ENCODE data around the gene SLC3A2.

SLC3A2 gene

DNA sequence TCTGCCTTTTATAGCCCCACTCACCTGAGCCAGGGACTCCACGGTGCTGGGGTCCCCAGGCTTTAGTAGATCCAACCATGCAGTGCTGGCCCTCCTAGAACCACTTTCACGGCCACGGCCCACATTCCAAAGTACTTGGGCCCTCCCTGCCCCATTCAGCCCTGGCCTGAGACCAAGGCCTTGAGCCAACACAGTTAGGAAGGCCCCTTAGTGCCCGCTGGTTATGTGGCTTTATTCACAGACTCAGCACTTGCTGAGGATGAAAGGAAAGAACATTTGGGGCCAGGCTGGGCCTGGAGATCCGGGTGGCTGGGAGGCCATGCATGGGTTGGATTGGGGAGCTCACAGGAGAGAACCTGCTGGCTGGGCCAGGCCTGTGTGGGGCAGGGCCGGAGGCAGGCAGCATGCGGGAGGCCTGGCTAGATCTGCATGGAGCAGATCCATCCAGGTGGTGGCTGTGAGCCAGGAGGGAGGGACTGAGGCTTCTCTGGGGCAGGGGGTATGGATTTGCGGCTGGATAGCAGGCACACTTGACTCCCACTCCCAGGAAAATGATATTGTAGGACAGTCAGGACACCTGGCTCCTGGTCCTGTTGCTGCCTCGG lies 27.9 kb downstream of the SLC3A2 start:
- Histone ChIP-seq H3K4me1 (ENCODE audit: control insufficient read depth, low read depth, low read length) (peaks cover 17% of the 10 kb centered on the region), H3K4me3 (ENCODE audit: low read length) (no peak overlapping the region), H3K9ac (ENCODE audit: low read length) (no peak overlapping the region), H3K27ac (ENCODE audit: low read length) (no peak overlapping the region), H3K9me3 (ENCODE audit: control insufficient read depth, low read depth, low read length) (no peaks in the 10 kb centered on the region), H3K27me3 (ENCODE audit: control insufficient read depth, insufficient read depth, low read length) (peaks cover 8% of the 10 kb centered on the region), H3K36me3 (ENCODE audit: control insufficient read depth, low read depth, low read length) (no peaks in the 10 kb centered on the region)

DNA sequence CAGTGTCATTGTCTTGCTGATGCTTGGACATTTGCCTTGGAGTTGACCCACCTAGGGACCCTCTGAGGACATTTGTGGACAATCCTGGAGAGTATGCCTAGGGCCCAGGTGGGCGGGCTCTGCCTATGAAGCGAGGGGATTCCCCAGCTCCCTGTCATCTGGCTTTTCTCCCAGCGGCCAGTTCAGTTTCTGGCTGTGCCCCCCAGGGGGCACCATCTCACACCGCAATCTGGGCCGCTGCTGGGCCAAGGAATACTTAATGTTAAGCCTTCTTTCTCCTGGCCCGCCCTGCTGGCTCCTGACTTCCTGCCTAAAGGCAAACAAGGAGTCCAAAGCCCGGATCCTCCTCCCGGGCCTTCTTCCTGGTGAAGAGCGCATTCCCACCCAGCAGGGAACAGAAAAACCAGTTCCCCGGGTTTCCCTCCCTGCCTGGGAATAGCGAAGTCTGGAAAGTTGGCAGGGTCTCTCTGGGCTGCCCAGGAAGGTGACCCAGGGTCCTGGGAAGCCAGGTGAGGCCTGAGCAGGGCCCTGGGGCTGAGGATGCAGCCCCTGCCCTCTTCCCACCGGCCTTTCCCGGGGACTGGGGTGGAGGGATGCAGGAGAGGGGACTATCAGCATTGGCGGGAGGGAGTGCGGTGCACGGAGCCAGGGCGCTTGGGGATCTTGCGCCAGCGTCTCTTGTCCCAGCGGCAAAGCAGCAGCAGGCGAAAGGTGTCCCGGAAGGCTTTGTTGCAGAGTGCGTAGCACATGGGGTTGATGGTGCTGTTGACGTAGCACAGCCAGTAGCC lies 28.6 kb downstream of the SLC3A2 start:
- peak overlapping the region; percentile 34 for H3K9ac ChIP-seq (ENCODE audit: low read length)
- no peaks in the 10 kb centered on the region for H3K36me3 ChIP-seq (ENCODE audit: control insufficient read depth, low read depth, low read length)
- H3K27ac ChIP-seq (ENCODE audit: low read length), result peak overlapping the region; percentile 43
- peaks cover 17% of the 10 kb centered on the region for H3K4me1 ChIP-seq (ENCODE audit: control insufficient read depth, low read depth, low read length)
- H3K27me3 ChIP-seq (ENCODE audit: control insufficient read depth, insufficient read depth, low read length), result peaks cover 8% of the 10 kb centered on the region
- H3K9me3 ChIP-seq (ENCODE audit: control insufficient read depth, low read depth, low read length), result no peaks in the 10 kb centered on the region
- peak overlapping the region; percentile 26 for H3K4me3 ChIP-seq (ENCODE audit: low read length)

DNA sequence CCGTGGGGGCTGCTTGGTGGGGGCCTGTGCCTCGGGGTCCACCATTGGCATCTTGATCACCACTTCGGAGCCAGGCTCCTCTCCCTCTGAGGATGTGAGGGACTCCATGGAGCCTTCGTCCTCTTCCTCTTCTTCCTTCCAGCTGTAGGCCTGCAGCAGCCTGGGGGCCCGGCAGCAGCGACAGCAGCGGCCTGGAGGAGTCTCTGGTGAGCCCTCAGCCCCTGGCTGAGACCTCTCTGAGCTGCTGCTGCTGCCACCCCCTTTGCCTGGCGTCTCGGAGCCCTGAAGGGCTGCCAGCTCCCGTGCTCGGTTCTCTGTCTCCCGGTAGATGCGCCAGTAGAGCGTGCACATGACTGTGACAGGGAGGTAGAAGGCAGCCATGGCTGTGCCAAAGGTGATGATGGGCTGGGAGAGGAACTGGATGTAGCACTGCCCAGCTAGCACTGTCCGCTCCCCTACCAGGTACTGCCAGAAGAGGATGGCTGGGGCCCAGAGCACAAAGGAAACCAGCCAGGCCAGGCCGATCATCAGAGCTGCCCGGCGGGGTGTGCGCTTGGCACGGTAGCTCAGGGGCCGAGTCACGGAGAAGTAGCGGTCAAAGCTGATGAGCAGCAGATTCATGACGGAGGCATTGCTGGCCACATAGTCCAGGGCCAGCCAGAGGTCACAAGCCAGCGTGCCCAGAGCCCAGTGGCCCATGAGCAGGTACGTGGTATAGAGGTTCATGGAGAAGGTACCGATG lies 29.6 kb downstream of the SLC3A2 start:
- H3K4me3 ChIP-seq (ENCODE audit: low read length), result no peak overlapping the region
- peaks cover 8% of the 10 kb centered on the region for H3K27me3 ChIP-seq (ENCODE audit: control insufficient read depth, insufficient read depth, low read length)
- H3K36me3 ChIP-seq (ENCODE audit: control insufficient read depth, low read depth, low read length), result no peaks in the 10 kb centered on the region
- H3K9me3 ChIP-seq (ENCODE audit: control insufficient read depth, low read depth, low read length), result no peaks in the 10 kb centered on the region
- no peak overlapping the region for H3K27ac ChIP-seq (ENCODE audit: low read length)
- no peak overlapping the region for H3K9ac ChIP-seq (ENCODE audit: low read length)
- peaks cover 17% of the 10 kb centered on the region for H3K4me1 ChIP-seq (ENCODE audit: control insufficient read depth, low read depth, low read length)

DNA sequence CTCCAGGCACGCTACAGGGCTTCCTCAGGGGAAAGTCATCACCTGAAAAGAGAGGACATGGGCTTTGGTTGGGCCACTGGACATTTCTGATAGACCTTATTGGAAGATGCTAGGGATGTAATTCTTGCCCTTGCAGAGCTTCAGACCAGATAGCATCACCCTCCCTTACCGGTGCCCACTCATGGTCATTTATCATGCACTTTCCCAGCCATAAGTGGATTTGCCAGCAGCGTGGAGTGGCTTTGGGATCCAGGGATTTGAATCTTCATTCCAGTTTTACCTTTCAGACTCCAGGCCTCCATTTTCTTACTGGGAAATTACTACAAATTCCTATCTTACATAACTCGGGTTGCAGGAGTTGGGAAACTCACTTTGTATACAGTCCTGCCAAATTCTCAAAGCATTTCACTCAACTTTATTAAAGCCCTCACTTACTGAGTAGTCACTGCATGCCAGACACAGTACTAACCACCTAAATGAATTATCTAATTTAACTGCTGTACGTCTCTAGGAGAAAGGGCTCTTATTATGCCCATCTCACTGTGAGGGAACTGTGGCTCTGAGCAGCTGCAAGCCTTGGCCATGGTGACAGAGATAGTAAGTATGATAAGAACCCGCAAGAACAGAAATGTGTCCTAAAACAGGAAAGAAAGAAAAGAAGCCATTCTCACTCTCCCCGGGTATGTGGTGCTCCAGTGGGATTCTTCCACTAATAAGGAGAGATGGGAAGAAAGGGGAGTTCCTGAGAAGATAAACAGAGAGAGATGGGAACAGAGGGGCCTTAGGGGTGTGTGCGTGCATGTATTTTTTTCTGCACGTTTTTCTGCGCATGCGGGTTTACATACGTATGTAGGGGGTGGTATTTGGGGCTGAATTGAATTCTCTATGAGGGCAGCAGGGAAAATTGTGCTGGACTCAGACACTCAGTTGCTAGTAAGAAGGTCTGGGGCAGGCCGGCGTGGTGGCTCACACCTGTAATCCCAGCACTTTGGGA lies 30.7 kb downstream of the SLC3A2 start:
- H3K4me3 ChIP-seq (ENCODE audit: low read length), result no peak overlapping the region
- no peaks in the 10 kb centered on the region for H3K9me3 ChIP-seq (ENCODE audit: control insufficient read depth, low read depth, low read length)
- peaks cover 14% of the 10 kb centered on the region for H3K4me1 ChIP-seq (ENCODE audit: control insufficient read depth, low read depth, low read length)
- peaks cover 7% of the 10 kb centered on the region for H3K27me3 ChIP-seq (ENCODE audit: control insufficient read depth, insufficient read depth, low read length)
- no peak overlapping the region for H3K9ac ChIP-seq (ENCODE audit: low read length)
- no peak overlapping the region for H3K27ac ChIP-seq (ENCODE audit: low read length)
- no peaks in the 10 kb centered on the region for H3K36me3 ChIP-seq (ENCODE audit: control insufficient read depth, low read depth, low read length)

DNA sequence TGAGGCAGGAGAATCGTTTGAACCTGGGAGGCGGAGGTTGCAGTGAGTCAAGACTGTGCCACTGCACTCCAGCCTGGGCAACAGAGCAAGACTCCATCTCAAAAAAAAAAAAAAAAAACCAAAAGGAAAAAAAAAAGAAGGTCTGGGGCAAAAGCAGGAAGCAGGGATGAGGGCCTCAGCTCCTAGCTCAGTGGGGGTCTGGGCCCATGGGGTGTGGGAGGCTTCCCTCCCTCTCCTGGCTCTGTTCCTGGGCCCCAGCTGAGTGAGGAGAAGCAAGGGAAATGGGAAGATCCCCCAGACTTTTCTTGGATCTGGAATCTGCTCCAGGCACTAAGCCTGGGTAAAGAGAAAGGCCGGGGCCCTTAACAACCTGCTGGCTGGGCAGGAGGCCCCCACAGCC lies 31.6 kb downstream of the SLC3A2 start:
- Histone ChIP-seq H3K9me3 (ENCODE audit: control insufficient read depth, low read depth, low read length) (no peaks in the 10 kb centered on the region), H3K36me3 (ENCODE audit: control insufficient read depth, low read depth, low read length) (no peaks in the 10 kb centered on the region), H3K4me1 (ENCODE audit: control insufficient read depth, low read depth, low read length) (peaks cover 13% of the 10 kb centered on the region), H3K9ac (ENCODE audit: low read length) (no peak overlapping the region), H3K4me3 (ENCODE audit: low read length) (no peak overlapping the region), H3K27ac (ENCODE audit: low read length) (no peak overlapping the region), H3K27me3 (ENCODE audit: control insufficient read depth, insufficient read depth, low read length) (no peaks in the 10 kb centered on the region)

DNA sequence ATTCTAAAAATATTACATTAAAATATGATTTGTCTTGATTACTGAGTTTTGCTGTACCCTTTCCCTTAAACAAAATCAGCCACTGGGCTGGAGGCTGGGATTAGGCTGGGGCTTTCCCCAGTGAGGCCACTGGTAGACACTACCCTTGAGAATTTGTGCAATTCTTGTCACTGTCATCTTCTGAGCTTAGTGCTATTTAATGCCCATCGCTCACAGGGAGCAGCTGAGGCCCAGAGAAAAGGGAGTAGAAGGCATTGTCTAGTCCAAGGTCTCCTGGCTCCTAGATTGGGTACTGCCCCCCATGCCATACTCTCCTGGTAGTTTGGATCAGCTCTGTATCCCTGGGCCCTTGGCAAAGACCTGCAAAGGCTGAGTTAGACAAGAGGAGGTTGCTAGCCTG lies 33.7 kb downstream of the SLC3A2 start:
- Histone ChIP-seq H3K4me1 (ENCODE audit: control insufficient read depth, low read depth, low read length) (peaks cover 5% of the 10 kb centered on the region), H3K9ac (ENCODE audit: low read length) (no peak overlapping the region), H3K27me3 (ENCODE audit: control insufficient read depth, insufficient read depth, low read length) (no peaks in the 10 kb centered on the region), H3K27ac (ENCODE audit: low read length) (no peak overlapping the region), H3K9me3 (ENCODE audit: control insufficient read depth, low read depth, low read length) (no peaks in the 10 kb centered on the region), H3K36me3 (ENCODE audit: control insufficient read depth, low read depth, low read length) (no peaks in the 10 kb centered on the region), H3K4me3 (ENCODE audit: low read length) (no peak overlapping the region)

DNA sequence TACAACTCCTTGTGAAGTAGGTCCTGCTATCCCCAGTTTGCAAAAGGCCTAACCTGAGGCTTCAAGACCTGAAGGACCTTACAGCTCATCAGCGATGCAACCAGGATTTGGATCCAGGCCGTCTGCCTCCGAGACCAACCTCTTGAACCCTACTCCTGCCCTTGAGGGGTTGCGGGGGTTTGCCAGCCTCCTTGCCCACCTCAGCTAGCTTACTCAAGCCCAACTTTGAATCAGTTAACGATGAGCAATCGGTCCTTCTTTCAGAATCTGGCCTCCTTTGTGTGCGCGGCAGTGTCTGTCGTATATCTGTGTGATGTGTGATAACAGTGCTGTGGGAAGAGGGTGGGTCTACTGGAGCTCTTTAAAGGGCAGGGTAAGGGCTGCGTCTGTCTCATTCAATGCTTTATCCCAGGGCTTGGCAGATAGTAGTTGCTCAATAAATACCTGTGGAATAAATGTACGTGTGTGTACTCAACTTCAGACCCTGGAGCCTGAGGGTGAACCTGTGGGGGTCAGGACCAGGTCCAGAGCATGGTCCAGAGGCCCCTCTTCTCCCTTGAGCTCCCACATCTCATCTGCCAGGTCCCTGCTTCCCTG lies 37.3 kb downstream of the SLC3A2 start:
- Histone ChIP-seq H3K36me3 (ENCODE audit: control insufficient read depth, low read depth, low read length) (no peaks in the 10 kb centered on the region), H3K9ac (ENCODE audit: low read length) (no peak overlapping the region), H3K27me3 (ENCODE audit: control insufficient read depth, insufficient read depth, low read length) (peaks cover 12% of the 10 kb centered on the region), H3K9me3 (ENCODE audit: control insufficient read depth, low read depth, low read length) (no peaks in the 10 kb centered on the region), H3K27ac (ENCODE audit: low read length) (no peak overlapping the region), H3K4me3 (ENCODE audit: low read length) (no peak overlapping the region), H3K4me1 (ENCODE audit: control insufficient read depth, low read depth, low read length) (no peaks in the 10 kb centered on the region)

DNA sequence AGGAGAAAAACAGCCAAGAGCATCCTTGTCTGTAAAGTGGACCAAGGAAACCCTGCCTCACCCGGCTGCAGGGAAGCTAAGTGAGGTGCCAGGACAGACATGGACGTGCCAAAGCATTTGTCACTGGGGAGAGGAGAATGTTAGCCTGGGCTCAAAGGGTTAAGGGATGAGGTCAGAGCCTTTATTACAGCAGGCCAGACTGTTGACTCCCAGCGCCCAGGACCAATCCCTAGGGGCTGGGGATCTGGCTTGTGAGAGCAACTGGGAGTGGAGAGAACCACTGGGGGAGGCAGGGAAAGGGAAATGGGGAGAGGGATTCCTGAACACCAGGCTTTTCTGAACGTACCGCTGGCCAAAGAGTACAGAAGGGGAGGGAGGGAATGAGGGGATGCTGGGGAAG lies 37.8 kb downstream of the SLC3A2 start:
- H3K4me1 ChIP-seq (ENCODE audit: control insufficient read depth, low read depth, low read length), result peaks cover 2% of the 10 kb centered on the region
- no peaks in the 10 kb centered on the region for H3K9me3 ChIP-seq (ENCODE audit: control insufficient read depth, low read depth, low read length)
- no peak overlapping the region for H3K4me3 ChIP-seq (ENCODE audit: low read length)
- H3K9ac ChIP-seq (ENCODE audit: low read length), result no peak overlapping the region
- H3K27ac ChIP-seq (ENCODE audit: low read length), result no peak overlapping the region
- H3K36me3 ChIP-seq (ENCODE audit: control insufficient read depth, low read depth, low read length), result no peaks in the 10 kb centered on the region
- peaks cover 17% of the 10 kb centered on the region for H3K27me3 ChIP-seq (ENCODE audit: control insufficient read depth, insufficient read depth, low read length)

DNA sequence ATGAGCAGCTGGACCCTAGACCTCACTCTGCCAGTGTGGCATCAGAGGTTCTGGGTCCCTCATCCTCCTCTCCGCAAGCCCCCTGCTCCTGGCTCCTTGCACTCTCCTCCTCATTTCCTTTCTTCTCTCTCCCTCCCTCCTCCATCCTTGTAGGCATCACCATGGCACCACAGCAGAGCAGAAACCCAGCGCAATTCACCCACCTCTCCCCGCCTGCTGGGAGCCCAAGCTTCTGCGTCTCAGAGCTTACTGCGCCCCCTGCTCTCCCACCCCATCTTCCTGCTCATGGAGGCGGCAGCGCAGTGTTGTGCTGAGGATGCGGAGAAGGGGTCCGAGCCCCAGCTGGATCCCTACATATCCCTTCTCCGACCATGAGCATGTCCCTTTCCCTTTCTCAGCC lies 38.8 kb downstream of the SLC3A2 start:
- H3K27ac ChIP-seq (ENCODE audit: low read length), result no peak overlapping the region
- H3K27me3 ChIP-seq (ENCODE audit: control insufficient read depth, insufficient read depth, low read length), result peaks cover 26% of the 10 kb centered on the region
- no peaks in the 10 kb centered on the region for H3K9me3 ChIP-seq (ENCODE audit: control insufficient read depth, low read depth, low read length)
- no peaks in the 10 kb centered on the region for H3K36me3 ChIP-seq (ENCODE audit: control insufficient read depth, low read depth, low read length)
- H3K4me3 ChIP-seq (ENCODE audit: low read length), result no peak overlapping the region
- H3K9ac ChIP-seq (ENCODE audit: low read length), result no peak overlapping the region
- H3K4me1 ChIP-seq (ENCODE audit: control insufficient read depth, low read depth, low read length), result peaks cover 8% of the 10 kb centered on the region

DNA sequence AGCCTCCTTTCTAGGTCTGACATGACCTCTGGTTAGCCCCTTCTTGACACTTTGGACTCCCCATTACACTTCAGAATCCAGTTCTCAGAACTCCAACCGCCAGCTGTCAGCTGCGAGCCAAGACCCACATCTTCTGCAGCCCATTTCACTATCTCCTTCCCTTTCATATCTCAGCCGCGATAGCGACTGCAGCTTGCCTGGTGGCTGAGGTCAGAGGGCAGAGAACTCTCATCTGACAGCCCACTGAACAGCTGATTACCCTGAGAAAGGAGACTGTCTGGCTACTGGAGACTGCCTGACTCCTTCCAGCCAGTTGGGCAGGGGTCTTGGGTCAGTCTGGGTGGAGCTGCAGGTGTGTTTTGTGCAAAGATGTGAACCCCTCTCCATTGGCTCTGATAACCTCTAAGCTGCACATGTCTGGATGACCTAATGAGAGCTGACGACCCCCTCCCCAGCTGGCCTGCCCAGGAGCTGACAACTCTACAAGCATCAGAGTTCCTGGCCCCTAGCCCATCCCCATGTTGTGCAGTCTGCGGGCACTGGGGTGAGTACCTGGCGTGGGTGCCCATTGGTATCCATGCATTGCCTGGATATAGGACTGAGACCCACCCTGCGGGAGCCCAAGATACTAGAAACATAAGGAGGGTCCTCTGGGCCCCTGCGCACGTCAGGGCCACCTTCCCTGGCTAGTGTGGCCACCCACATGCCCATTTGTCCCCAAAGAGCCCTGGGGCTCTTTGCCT lies 39.4 kb downstream of the SLC3A2 start:
- peaks cover 8% of the 10 kb centered on the region for H3K4me1 ChIP-seq (ENCODE audit: control insufficient read depth, low read depth, low read length)
- H3K27me3 ChIP-seq (ENCODE audit: control insufficient read depth, insufficient read depth, low read length), result peaks cover 32% of the 10 kb centered on the region
- no peaks in the 10 kb centered on the region for H3K36me3 ChIP-seq (ENCODE audit: control insufficient read depth, low read depth, low read length)
- H3K27ac ChIP-seq (ENCODE audit: low read length), result no peak overlapping the region
- H3K9me3 ChIP-seq (ENCODE audit: control insufficient read depth, low read depth, low read length), result no peaks in the 10 kb centered on the region
- H3K4me3 ChIP-seq (ENCODE audit: low read length), result no peak overlapping the region
- H3K9ac ChIP-seq (ENCODE audit: low read length), result no peak overlapping the region

Measured in iPS-18a (cell line).